ENCODE results near the gene USP3.

Gene USP3

DNA sequence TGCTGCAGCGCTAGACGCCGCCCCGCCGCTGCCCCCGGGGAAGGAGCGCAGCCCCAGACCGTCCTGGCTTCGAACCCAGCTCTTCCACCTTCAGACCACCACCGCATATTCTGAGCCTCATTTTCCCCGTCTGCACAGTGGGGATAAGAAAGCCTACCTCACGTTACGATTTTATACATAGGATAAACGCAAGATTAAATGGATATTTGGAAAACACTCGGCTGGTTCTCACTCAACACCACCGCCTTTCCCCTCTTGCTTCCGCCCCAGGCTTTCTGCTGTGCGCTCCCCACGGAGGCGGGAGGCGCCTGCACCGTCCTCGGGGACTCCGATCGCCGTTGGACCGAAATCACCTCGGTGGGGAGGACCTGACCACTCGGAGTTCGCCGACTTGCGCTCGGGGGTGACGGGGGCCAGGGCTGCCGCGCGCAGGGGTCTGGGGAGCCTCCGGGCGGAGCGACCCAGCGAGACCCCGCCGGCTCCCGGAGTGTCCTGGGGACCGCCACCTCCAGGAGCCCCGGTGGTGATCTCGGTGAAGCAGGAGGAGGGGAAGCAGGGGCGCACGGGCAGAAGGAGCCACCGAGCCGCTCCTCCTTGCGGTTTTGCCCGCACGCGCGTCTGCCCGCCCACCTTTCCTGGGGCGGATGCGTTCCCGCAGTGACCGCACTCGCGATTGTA lies 96.8 kb downstream of the USP3 start:
- TF ChIP-seq GATA3 (IDR thresholded peaks at IDR 0.05; ENCODE audit: low read depth, low read length) (no peak), GATA2 (IDR thresholded peaks at IDR 0.05; ENCODE audit: low read depth, low read length) (no peak)

DNA sequence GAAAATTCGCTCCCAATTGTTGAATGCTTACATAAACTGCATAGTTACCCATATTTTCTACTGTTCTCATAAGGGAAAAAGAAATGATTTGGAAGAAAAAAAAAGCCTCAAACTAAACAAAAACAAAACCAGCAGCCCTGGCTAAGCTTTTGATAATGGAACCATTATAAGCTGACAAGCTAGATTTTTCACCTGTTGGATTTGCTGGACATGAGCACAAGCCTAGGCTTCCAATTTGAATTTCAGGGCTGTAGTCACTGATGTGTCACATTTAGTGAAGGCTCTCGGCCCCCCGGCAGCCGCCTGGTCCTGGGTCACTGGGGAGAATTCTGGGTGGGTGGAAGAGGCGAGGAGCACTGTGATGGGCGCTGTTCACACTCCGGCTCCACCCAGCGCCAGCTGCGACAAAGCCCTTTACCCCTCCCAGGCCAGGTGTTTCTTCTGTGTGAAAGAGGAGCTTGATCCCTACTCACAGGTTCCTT lies 97.4 kb downstream of the USP3 start:
- TF ChIP-seq GATA3 (IDR thresholded peaks at IDR 0.05; ENCODE audit: low read depth, low read length) (no peak), GATA2 (IDR thresholded peaks at IDR 0.05; ENCODE audit: low read depth, low read length) (no peak)

DNA sequence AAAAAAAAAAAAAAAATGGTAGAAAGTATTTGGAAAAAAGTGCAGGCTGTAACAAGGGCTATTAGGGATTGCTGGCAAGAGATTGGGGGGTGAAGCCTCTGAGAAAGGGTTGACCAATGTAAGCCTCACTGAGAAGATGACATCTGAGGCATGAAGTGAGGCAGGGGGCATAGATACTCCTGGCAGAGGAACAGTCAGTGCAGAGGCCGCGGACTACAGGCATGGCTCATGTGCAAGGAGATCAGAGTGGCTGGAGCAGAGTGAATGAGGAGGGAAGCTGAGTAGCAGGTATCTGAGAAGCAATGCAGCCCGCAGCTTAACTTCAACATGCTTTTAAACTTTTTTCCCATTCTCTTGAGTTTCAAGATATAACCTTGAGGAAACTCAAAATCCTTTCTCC lies 98.2 kb downstream of the USP3 start:
- TF ChIP-seq GATA2 (IDR thresholded peaks at IDR 0.05; ENCODE audit: low read depth, low read length) = no peak
- TF ChIP-seq GATA3 (IDR thresholded peaks at IDR 0.05; ENCODE audit: low read depth, low read length) = no peak

DNA sequence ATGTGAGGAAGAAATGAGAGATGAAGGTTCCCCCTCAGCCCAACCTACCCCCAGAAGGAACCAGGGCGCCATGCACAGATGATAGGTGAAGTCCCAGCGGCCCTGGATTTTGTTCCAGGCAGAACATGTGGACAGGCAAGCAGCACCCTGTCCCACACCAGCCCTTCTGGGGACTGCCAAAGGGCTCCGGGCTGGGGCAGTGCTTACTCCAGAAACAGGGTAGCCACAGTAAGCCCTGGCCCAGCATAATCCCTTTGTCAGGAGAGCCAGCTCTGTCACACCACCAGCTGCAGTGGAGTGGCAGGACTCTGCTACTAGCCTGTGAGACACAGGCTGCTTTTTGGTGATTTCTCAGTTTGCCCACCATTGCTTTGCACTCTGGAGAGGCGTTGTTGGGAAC lies 99.1 kb downstream of the USP3 start:
- TF ChIP-seq GATA2 (IDR thresholded peaks at IDR 0.05; ENCODE audit: low read depth, low read length) (no peak), GATA3 (IDR thresholded peaks at IDR 0.05; ENCODE audit: low read depth, low read length) (no peak)

DNA sequence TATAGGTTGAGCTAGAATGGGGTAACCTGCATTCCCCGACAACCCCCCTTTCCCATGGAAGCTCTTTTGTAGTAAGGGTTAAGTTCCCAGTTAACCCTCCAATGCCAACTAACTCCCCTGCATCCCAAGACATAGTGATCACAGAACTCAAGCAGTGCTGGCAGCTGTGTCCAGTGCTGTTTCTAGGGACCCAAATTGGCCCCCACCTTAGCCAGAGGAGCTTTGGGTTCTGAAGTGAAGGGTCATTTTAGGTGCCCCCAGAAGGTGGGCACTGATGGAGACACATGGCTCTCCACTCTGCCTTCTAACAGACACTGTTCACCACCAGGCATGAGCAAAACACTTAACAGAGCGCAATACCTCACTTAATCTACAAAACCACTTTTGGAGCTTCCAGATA lies 99.9 kb downstream of the USP3 start:
- TF ChIP-seq GATA2 (IDR thresholded peaks at IDR 0.05; ENCODE audit: low read depth, low read length) = no peak
- no peak for TF ChIP-seq GATA3 (IDR thresholded peaks at IDR 0.05; ENCODE audit: low read depth, low read length)

DNA sequence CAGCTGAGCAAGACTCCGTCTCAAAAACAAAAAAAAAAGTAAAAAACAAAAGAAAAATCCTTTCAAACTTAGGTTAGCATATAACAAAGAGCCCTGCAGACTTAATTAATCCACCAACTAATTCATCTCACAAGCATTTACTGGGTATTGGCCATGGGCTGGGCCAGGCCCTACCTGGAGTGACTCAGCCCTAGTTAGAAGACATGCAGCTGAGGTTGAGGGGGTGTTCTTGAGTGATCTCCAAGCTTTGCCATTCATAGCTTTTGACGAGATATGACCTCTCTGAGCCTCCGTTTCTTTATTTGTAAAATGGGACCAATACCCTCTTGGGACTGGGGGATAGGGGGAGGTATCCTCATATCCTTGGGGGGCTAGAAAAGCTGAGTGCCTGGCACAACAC lies 100.6 kb downstream of the USP3 start:
- TF ChIP-seq GATA3 (IDR thresholded peaks at IDR 0.05; ENCODE audit: low read depth, low read length) = no peak
- TF ChIP-seq GATA2 (IDR thresholded peaks at IDR 0.05; ENCODE audit: low read depth, low read length) = no peak

DNA sequence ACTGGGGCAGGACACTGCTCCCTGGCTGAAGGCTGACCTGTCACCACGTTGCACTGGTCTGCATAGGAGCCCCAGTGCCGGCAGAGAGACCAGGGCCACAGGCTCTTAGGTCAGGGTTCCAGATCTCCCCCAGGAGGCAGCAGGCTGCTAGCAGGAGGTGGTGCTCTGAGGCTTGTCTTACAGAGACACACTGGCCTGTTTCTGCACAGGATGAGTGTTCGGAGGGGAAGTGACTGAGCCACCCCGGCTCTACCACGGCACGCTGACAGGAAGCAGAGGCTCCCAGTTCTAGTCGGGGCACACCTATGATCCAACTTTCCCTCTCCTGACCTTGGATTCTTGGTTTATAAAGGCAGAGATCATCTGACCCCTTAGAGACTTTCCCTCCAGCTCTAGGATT lies 101.4 kb downstream of the USP3 start:
- TF ChIP-seq GATA2 (IDR thresholded peaks at IDR 0.05; ENCODE audit: low read depth, low read length) (no peak), GATA3 (IDR thresholded peaks at IDR 0.05; ENCODE audit: low read depth, low read length) (no peak)

DNA sequence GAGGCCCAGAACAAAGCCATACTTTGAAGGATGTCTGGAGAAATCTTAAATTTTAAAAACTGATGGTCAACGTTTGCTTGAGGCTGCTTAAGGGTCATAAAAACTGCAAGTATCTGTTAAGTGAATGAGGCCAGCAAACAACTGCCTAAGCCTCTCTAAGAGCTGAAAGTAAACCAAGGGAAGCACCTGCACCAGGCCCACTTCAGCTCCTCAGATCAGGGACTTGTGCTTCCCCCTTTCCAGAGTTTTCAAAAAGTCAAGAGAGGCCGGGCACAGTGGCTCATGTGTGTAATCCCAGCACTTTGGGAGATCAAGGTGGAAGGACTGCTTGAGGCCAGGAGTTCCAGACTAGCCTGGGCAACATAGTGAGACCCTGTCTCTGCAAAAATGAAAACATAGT lies 101.9 kb downstream of the USP3 start:
- TF ChIP-seq GATA3 (IDR thresholded peaks at IDR 0.05; ENCODE audit: low read depth, low read length) (no peak), GATA2 (IDR thresholded peaks at IDR 0.05; ENCODE audit: low read depth, low read length) (no peak)

DNA sequence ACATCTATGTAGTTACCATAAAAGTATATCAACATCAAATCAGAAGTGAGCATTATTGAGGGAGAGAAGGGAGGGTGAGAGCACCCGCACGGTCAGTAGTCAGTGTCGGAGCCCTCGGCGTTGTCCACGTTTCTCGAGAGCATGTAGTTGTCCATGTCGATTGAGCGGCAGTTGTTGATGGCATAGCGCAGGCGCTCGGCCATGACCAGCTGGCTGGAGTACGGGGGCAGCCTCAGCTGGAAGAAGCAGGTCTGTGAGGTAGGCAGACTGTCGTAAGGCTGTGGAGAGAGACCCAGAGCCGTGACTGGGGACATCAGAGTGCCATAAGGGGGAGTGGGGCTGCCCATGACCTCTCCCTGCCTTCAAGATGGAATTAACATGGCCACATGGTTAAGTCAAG lies 104.6 kb downstream of the USP3 start:
- no peak for TF ChIP-seq GATA3 (IDR thresholded peaks at IDR 0.05; ENCODE audit: low read depth, low read length)

DNA sequence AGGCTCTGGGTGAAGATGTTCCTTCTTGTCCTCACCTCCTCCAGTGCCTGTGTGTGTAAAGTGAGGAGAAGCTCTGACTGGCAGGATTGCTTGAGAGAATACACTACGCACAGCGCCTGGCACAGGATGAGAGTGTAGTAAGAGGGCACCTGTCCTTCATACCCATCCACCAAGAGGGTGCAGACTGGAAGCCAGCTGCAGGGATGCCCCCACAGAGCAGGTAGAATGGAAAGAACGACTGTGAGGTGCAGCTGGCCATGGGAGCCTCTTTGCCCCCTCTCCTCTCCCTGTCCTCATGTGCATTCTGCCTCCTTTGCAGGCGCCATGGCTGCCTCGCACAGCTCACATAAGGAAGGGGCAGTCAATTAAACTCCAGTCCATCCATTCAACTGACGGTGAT lies 105.1 kb downstream of the USP3 start:
- TF ChIP-seq GATA3 (IDR thresholded peaks at IDR 0.05; ENCODE audit: low read depth, low read length) = no peak
- no peak for TF ChIP-seq GATA2 (IDR thresholded peaks at IDR 0.05; ENCODE audit: low read depth, low read length)

DNA sequence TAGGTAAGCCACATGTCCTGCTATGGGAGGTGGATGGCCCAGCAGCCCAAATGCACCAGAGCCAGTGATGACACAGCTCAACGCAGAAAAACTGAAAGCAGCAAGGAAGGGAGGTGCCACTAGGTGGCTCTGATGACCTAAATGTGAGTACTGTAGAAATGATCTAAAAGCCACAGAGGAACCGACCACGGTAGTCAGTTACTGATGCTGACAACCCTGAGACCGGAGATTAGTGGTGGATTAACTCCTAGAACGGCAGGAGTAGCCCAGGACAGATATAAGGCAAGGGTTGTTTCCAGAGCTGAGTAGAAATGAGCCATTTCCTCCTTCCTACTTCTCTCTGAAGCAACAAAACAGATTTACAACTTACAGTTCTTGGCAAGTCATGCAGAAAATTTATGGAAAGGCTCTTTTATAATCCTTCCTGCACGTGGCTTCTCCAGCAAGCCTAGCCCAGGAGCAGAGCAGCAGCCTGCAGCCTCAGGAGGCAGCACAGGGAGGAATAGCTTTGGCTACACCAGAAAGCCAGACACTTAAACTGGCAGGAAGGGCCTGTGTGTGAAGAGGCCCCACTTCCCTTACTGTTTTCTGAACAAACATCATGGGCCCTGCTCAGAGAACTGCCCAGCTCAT lies 105.9 kb downstream of the USP3 start:
- TF ChIP-seq GATA2 (IDR thresholded peaks at IDR 0.05; ENCODE audit: low read depth, low read length) (no peak), GATA3 (IDR thresholded peaks at IDR 0.05; ENCODE audit: low read depth, low read length) (no peak)

DNA sequence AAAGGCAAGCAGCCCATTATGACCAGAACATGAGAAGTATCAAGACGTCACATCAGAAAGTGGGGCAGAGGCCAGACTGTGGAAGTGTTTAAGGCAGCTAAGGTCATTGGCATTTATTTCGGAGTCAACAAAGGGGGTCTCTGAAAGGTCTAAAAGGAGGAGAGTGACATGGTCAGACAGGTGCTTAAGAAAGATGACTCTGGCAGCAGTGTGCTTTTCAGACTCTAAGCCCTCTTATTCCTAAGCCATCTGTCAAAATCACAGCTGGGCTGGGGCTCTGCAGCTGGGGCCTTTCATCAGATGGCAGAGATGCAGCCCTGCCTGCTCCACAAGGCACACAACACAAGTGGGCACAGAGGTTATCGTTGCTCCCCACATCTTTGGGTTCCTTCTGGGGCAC lies 106.8 kb downstream of the USP3 start:
- TF ChIP-seq GATA3 (IDR thresholded peaks at IDR 0.05; ENCODE audit: low read depth, low read length) (no peak), GATA2 (IDR thresholded peaks at IDR 0.05; ENCODE audit: low read depth, low read length) (no peak)

DNA sequence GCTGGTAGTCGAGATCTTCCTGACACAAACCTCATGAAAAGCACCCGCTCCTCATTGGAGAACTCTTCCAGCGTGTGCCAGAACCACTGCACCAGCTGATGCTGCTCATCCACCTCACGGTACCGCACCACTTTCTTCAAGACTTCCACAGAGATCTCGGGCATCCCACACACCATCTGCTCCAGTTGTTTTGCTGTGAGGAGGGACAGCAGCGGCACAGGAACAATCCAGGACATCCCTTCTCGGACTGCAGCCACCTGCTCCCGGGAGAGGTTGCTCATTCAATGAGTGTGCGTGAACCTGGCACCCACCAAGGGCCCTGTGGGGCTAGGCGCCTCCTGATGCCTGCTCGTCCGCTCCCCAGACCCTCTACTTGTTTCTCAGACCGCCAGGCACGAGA lies 107.9 kb downstream of the USP3 start:
- TF ChIP-seq GATA2 (IDR thresholded peaks at IDR 0.05; ENCODE audit: low read depth, low read length) = no peak
- no peak for TF ChIP-seq GATA3 (IDR thresholded peaks at IDR 0.05; ENCODE audit: low read depth, low read length)

DNA sequence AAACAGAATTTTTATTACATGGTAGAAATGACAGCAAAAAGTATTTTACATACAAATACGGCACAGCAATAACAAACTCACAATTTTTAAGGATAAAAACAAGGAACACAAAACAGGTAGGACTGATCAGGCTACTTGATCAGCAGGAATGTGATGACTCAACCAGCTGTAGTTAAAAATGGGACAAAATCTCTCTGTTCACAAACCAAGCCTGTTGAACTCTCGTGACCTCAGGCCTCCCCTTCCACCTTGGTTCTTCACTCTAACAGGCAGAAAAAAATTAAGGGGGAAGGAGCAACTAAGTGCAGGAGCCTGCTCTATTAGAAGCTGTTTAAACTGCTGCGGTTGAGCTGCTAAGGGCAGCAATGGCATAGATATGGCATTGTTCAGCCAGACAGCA lies 111.5 kb downstream of the USP3 start:
- no peak for TF ChIP-seq GATA3 (IDR thresholded peaks at IDR 0.05; ENCODE audit: low read depth, low read length)
- no peak for TF ChIP-seq GATA2 (IDR thresholded peaks at IDR 0.05; ENCODE audit: low read depth, low read length)

DNA sequence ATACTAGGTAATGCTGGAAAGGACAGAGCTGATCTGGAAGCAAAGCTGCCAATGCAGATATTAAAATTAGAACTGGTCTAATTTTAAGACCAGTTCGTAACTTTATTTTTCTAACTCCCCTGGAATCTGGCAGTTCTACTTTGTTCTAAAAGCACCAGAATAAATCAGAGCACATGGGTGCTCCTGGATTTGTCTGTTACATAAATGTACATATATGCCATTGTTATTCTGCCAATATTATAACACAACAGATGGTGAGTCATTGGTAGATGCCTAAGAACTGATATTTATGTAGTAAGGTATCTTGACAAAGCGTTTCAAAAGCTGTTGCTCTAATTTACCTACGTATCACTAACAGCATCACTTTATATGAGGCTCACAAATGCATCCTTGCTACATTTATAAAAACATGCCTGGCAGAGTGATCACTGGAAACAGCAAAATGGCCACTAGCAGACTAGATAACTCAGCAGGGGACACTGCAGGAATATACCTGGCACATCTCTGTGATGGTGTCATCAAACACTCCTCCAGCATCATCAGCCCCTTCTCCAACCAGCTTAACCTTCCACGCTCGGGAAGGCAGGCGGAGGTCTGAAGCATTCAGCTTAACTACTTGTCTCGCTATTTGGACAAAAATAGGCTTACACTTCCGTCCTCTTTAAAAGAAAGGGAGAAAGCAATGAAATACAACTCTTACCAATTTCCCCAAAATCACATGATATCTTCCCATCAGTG lies 119.0 kb downstream of the USP3 start:
- no peak for TF ChIP-seq GATA3 (IDR thresholded peaks at IDR 0.05; ENCODE audit: low read depth, low read length)
- TF ChIP-seq GATA2 (IDR thresholded peaks at IDR 0.05; ENCODE audit: low read depth, low read length) = no peak

All from SH-SY5Y (cell line).